Caco-2 (cell line): ENCODE data around the gene BMPR1B. TPM values are rescaled to one million over a fixed set of nuclear protein-coding genes. Genes with fewer than 3 reads are reported as not detected.

Source experiments
- BruUV-seq: library from RNA; stranded (reverse); fragments of 400-500 nt; replicated peaks from 2 replicates; lab custom pipeline; 2021; lab: Mats Ljungman, UMichigan
- CTCF ChIA-PET: fragments of 300-600 bp; sonication (Branson Sonifier 250); formaldehyde crosslinking; loops from one replicate; lab custom pipeline; 2022; ENCODE audit warnings: antibody characterized with exemption; lab: Charles Lee
- POLR2A ChIA-PET: fragments of 300-600 bp; sonication (Branson Sonifier 250); formaldehyde crosslinking; loops from one replicate; lab custom pipeline; 2022; ENCODE audit warnings: antibody characterized with exemption; lab: Charles Lee
- DNase-seq, 2 experiments: peaks; one replicate each; pipeline versions ENCODE4 v3.0.0 to v3.0.0-alpha.2; 2020 to 2022
- H3K27me3 ChIP-seq: replicated peaks from 2 replicates; pipeline ENCODE4 v1.6.0; 2011; ENCODE audit warnings: low read length; ENCODE audit not compliant: control insufficient read depth, insufficient read depth
- H3K36me3 ChIP-seq: 2 replicates; pipeline ENCODE4 v1.5.1; 2011; ENCODE audit warnings: low read length; ENCODE audit not compliant: control insufficient read depth, insufficient read depth
- H3K4me1 ChIP-seq: fragments of 250-450 bp; sonication (Bioruptor Pico); 2 replicates; pipeline ENCODE4 v1.5.1; 2020; ENCODE audit warnings: mild to moderate bottlenecking
- H3K4me3 ChIP-seq: 2 replicates; pipeline ENCODE4 v1.5.1; 2011; ENCODE audit warnings: low read depth, mild to moderate bottlenecking, control low read depth, low read length
- H3K9me3 ChIP-seq: fragments of 250-450 bp; sonication (Bioruptor Pico); 2 replicates; pipeline ENCODE4 v1.5.1; 2020; ENCODE audit warnings: mild to moderate bottlenecking, moderate library complexity
- H3K27ac Mint-ChIP-seq: one replicate; pipeline ENCODE4 v1.8.0; 2022; ENCODE audit warnings: mixed read lengths; ENCODE audit not compliant: unreplicated experiment
- H3K27me3 Mint-ChIP-seq: one replicate; pipeline ENCODE4 v1.8.0; 2022; ENCODE audit warnings: mixed read lengths; ENCODE audit not compliant: insufficient read depth, unreplicated experiment
- H3K36me3 Mint-ChIP-seq: one replicate; pipeline ENCODE4 v1.8.0; 2022; ENCODE audit warnings: mild to moderate bottlenecking, mixed read lengths; ENCODE audit not compliant: insufficient read depth, unreplicated experiment
- H3K4me1 Mint-ChIP-seq: one replicate; pipeline ENCODE4 v1.8.0; 2022; ENCODE audit warnings: low read depth, mixed read lengths; ENCODE audit not compliant: unreplicated experiment
- H3K4me3 Mint-ChIP-seq: one replicate; pipeline ENCODE4 v1.8.0; 2022; ENCODE audit warnings: mild to moderate bottlenecking, moderate library complexity, mixed read lengths; ENCODE audit not compliant: unreplicated experiment
- H3K9me3 Mint-ChIP-seq: one replicate; pipeline ENCODE4 v1.8.0; 2022; ENCODE audit warnings: mixed read lengths; ENCODE audit not compliant: unreplicated experiment
- intact Hi-C: fragments of 100-400 bp; cut with micrococcal nuclease; formaldehyde crosslinking; loops from one replicate; pipeline ENCODE4 v1.10.0; 2022; ENCODE audit not compliant: unreplicated experiment
- total RNA-seq: library from RNA; stranded (reverse); gene quantifications from 2 replicates; pipeline ENCODE4 v1.2.3, GENCODE V29; 2022
- TF ChIP-seq, protein P1 (sequence below), 2 experiments: fragments of 200-600 bp in 1 of 2; IDR thresholded peaks; 1 replicate in 1 of 2; 2 replicates in 1 of 2; pipeline versions ENCODE4 v1.5.1 to v1.8.0; 2011 to 2022; ENCODE audit warnings: antibody characterized with exemption in 1 of 2, control low read depth in 1 of 2, inconsistent platforms in 1 of 2, low read depth in 1 of 2, low read length in 1 of 2, mild to moderate bottlenecking in 1 of 2, moderate library complexity in 1 of 2; ENCODE audit not compliant: insufficient read depth in 1 of 2, severe bottlenecking in 1 of 2, unreplicated experiment in 1 of 2

BMPR1B gene
- total RNA-seq, 1 experiment from 2014 or later: 8.7 TPM

DNA sequence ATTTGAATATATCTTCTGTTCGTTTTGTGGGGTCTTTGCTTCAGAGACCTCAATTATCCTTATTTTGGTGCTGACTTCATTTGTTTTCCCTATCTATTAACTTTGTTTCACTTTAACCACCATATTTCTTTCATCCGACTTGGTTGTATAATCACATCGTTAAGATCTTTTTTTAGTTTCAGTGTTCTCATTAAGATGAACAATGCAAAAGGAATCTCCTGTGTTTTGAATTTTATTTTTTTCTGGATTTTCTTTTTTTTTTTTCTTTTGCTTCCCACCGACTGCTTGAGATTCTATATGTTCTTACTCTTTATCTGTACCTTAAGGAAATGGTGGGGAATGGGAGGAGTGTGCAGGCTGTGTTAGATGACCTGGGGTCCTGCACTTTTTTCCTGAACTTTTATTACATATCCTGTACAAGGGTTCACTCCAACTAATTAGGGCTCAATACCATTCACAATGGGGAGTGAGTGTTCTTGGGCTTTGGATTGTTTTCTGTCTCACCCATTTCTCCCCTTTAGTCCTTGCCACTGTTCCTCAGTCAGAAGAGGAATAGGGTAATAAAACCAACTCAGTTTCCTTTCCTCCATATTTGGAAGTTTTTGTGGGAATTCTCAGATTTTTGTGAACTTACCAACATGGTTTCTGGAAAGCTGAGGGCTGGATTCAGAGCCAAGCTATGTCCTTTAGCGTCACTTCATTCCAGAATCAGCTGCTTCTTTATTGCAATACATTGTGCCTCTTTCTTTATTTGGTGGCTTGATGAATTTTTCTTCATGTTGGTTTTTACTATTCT is 43.2 kb upstream of the BMPR1B start:
- H3K4me3 Mint-ChIP-seq: no peak overlapping the region
- H3K4me3 ChIP-seq: no peak overlapping the region
- H3K36me3 Mint-ChIP-seq: no peaks in the 10 kb centered on the region
- no peak for DNase-seq
- no peaks in the 10 kb centered on the region for H3K36me3 ChIP-seq
- TF ChIP-seq, protein P1, sequence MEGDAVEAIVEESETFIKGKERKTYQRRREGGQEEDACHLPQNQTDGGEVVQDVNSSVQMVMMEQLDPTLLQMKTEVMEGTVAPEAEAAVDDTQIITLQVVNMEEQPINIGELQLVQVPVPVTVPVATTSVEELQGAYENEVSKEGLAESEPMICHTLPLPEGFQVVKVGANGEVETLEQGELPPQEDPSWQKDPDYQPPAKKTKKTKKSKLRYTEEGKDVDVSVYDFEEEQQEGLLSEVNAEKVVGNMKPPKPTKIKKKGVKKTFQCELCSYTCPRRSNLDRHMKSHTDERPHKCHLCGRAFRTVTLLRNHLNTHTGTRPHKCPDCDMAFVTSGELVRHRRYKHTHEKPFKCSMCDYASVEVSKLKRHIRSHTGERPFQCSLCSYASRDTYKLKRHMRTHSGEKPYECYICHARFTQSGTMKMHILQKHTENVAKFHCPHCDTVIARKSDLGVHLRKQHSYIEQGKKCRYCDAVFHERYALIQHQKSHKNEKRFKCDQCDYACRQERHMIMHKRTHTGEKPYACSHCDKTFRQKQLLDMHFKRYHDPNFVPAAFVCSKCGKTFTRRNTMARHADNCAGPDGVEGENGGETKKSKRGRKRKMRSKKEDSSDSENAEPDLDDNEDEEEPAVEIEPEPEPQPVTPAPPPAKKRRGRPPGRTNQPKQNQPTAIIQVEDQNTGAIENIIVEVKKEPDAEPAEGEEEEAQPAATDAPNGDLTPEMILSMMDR (IDR thresholded peaks at IDR 0.05; ENCODE audit: insufficient read depth in 1 of 2, low read depth in 1 of 2, low read length in 1 of 2, severe bottlenecking in 1 of 2, unreplicated experiment in 1 of 2): no peak
- intact Hi-C loops: no loop called here
- H3K27ac Mint-ChIP-seq: no peak overlapping the region
- H3K4me1 ChIP-seq: no peaks in the 10 kb centered on the region
- ChIA-PET POLR2A (no interaction called here), CTCF (no interaction called here)
- no peaks in the 10 kb centered on the region for H3K9me3 ChIP-seq
- no TSS peak for BruUV-seq
- no peaks in the 10 kb centered on the region for H3K4me1 Mint-ChIP-seq
- no peaks in the 10 kb centered on the region for H3K27me3 ChIP-seq
- no peaks in the 10 kb centered on the region for H3K9me3 Mint-ChIP-seq
- H3K27me3 Mint-ChIP-seq: peaks cover 4% of the 10 kb centered on the region

DNA sequence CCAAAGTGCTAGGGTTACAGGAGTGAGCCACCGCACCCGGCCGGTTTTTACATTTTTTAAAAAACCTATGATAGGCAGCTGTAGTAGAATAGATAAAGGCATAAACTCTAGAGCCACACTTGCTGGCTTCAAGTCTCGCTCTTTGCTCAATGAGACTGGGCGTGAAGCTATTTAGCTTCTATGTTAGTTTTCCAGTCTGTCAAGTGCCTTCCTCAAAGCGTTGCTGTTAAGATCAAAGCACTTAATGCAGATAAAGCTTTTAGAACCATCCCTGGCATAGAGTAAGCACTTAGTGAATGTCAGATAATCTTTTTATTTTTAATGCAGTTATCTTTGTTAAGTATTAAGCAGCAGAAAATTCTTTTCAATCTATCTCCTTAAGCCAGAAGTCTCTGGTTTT is 42.0 kb upstream of the BMPR1B start:
- no peaks in the 10 kb centered on the region for H3K4me1 Mint-ChIP-seq
- H3K4me1 ChIP-seq: no peaks in the 10 kb centered on the region
- H3K9me3 Mint-ChIP-seq: no peaks in the 10 kb centered on the region
- no peaks in the 10 kb centered on the region for H3K36me3 Mint-ChIP-seq
- intact Hi-C loops: no loop called here
- H3K4me3 ChIP-seq: no peak overlapping the region
- peaks cover 4% of the 10 kb centered on the region for H3K27me3 Mint-ChIP-seq
- H3K9me3 ChIP-seq: no peaks in the 10 kb centered on the region
- H3K27ac Mint-ChIP-seq: no peak overlapping the region
- BruUV-seq: no TSS peak
- TF ChIP-seq, protein P1 (IDR thresholded peaks at IDR 0.05; ENCODE audit: insufficient read depth in 1 of 2, low read depth in 1 of 2, low read length in 1 of 2, severe bottlenecking in 1 of 2, unreplicated experiment in 1 of 2): no peak
- CTCF ChIA-PET: no interaction called here
- H3K4me3 Mint-ChIP-seq: no peak overlapping the region
- no peak for DNase-seq
- no peaks in the 10 kb centered on the region for H3K27me3 ChIP-seq
- H3K36me3 ChIP-seq: no peaks in the 10 kb centered on the region
- POLR2A ChIA-PET: no interaction called here

DNA sequence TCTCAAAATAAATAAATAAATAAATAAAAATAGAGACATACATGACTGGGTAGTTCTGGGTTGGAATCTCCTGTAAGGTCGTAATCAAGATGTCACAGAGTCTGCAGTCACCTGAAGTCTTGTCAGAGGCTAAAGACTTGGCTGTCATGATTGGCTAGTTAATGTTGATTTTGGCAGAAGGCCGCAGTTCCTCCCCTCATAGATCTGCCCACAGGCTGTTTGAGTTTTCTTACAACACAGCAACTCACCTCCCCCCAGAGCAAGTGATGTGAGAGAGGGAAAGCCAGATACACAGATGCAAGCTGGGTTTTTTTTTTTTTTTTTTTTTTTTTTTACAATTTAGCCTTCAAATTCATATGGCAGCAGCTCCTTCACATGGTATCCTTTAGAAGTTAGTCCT is 36.4 kb upstream of the BMPR1B start:
- Histone ChIP-seq H3K4me3 (no peak overlapping the region), H3K9me3 (no peaks in the 10 kb centered on the region), H3K36me3 (no peaks in the 10 kb centered on the region), H3K27me3 (no peaks in the 10 kb centered on the region), H3K4me1 (no peaks in the 10 kb centered on the region)
- CTCF ChIA-PET: no interaction called here
- no peak overlapping the region for H3K4me3 Mint-ChIP-seq
- peaks cover 4% of the 10 kb centered on the region for H3K27me3 Mint-ChIP-seq
- intact Hi-C loops: no loop called here
- DNase-seq: no peak
- no peak overlapping the region for H3K27ac Mint-ChIP-seq
- no peaks in the 10 kb centered on the region for H3K4me1 Mint-ChIP-seq
- H3K9me3 Mint-ChIP-seq: no peaks in the 10 kb centered on the region
- no peaks in the 10 kb centered on the region for H3K36me3 Mint-ChIP-seq
- POLR2A ChIA-PET: no interaction called here
- BruUV-seq: no TSS peak
- TF ChIP-seq, protein P1 (IDR thresholded peaks at IDR 0.05; ENCODE audit: insufficient read depth in 1 of 2, low read depth in 1 of 2, low read length in 1 of 2, severe bottlenecking in 1 of 2, unreplicated experiment in 1 of 2): no peak
